ENCODE data around the gene CPED1.

DNA sequence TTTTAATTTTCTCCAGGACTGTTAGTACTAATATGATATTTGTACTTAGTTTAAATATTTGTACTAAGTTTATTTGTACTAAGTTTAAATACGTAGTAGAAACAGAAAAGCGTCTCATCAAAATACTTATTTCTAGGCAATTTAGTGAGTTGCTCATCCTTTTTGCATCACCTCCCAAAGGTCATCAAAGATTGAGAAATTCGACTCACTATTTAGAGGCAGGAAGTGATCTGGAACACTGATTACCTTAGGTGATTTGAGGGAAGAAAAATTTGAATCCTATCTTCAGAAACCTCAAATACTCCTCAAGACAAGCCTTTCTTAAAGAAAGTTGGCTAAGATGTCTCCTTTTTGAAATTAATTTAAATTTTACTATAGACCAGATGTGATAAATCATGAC is 354.8 kb downstream of the CPED1 start:
- TF ChIP-seq, protein P1, sequence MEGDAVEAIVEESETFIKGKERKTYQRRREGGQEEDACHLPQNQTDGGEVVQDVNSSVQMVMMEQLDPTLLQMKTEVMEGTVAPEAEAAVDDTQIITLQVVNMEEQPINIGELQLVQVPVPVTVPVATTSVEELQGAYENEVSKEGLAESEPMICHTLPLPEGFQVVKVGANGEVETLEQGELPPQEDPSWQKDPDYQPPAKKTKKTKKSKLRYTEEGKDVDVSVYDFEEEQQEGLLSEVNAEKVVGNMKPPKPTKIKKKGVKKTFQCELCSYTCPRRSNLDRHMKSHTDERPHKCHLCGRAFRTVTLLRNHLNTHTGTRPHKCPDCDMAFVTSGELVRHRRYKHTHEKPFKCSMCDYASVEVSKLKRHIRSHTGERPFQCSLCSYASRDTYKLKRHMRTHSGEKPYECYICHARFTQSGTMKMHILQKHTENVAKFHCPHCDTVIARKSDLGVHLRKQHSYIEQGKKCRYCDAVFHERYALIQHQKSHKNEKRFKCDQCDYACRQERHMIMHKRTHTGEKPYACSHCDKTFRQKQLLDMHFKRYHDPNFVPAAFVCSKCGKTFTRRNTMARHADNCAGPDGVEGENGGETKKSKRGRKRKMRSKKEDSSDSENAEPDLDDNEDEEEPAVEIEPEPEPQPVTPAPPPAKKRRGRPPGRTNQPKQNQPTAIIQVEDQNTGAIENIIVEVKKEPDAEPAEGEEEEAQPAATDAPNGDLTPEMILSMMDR (IDR thresholded peaks at IDR 0.05), result no peak
- no peak for TF ChIP-seq POLR2A (IDR thresholded peaks at IDR 0.05)
